ENCODE measurements around the gene IGSF10. TPM values are rescaled to one million over a fixed set of nuclear protein-coding genes. Genes with fewer than 3 reads are reported as not detected.

Gene IGSF10, protein sequence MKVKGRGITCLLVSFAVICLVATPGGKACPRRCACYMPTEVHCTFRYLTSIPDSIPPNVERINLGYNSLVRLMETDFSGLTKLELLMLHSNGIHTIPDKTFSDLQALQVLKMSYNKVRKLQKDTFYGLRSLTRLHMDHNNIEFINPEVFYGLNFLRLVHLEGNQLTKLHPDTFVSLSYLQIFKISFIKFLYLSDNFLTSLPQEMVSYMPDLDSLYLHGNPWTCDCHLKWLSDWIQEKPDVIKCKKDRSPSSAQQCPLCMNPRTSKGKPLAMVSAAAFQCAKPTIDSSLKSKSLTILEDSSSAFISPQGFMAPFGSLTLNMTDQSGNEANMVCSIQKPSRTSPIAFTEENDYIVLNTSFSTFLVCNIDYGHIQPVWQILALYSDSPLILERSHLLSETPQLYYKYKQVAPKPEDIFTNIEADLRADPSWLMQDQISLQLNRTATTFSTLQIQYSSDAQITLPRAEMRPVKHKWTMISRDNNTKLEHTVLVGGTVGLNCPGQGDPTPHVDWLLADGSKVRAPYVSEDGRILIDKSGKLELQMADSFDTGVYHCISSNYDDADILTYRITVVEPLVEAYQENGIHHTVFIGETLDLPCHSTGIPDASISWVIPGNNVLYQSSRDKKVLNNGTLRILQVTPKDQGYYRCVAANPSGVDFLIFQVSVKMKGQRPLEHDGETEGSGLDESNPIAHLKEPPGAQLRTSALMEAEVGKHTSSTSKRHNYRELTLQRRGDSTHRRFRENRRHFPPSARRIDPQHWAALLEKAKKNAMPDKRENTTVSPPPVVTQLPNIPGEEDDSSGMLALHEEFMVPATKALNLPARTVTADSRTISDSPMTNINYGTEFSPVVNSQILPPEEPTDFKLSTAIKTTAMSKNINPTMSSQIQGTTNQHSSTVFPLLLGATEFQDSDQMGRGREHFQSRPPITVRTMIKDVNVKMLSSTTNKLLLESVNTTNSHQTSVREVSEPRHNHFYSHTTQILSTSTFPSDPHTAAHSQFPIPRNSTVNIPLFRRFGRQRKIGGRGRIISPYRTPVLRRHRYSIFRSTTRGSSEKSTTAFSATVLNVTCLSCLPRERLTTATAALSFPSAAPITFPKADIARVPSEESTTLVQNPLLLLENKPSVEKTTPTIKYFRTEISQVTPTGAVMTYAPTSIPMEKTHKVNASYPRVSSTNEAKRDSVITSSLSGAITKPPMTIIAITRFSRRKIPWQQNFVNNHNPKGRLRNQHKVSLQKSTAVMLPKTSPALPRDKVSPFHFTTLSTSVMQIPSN (N-terminal part only)
- 0.14 and 3.1 TPM in 2 replicates for total RNA-seq

DNA sequence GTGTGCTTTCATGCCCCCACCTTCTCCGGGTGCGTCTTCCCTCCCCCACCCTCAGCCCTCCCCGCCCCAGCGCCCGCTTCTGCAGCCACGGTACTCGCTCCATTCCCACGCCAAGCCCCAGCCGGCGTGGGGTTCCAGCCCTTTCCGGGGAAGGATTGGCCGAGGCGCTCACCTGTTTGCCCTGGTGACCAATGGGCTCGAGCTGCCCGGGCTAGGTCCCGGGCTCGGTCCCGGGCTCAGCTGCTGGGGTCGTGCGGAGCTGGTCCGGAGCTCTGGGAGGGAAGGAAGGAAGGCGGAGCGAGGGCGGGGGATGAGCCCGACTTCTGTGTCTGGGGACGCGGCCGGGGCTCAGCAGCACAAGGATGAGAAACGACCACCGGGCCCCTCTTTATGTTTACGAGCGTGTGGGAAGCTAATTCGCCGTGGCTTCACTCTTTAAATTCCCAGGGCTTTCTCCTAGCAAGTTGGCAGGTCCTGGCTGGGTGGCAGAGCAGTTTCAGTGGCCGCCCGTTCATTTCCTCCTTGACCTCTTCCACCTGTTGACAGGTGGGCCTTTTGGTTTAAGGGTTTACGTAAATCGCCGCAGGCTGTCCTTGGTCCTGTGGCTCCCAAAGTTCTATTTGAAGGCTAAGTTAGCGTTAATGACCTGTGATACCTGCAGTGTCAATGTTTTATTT, at the start of gene IGSF10:
TSS of gene IGSF10 (minus strand) at position 288 of the 677 bp plus-strand sequence. CDS start 2,352 bp downstream, outside the sequence.

Small RNAs within 50 kb of the gene (small RNA-seq; reads per million reads assigned to genes)
- not detected for gene AC117454.1 (ENCODE audit: low replicate concordance)

Other genes starting within 250 kb of the IGSF10 start
- gene P2RY14, start 182.5 kb downstream of the IGSF10 start, total RNA-seq: 0.14 TPM in 1 of 2 replicates, not detected in the other
- 0.14 TPM in 1 of 2 replicates, not detected in the other for gene GPR87, start 144.2 kb downstream of the IGSF10 start, total RNA-seq
- not detected in 2 replicates for gene P2RY13, start 131.5 kb downstream of the IGSF10 start, total RNA-seq
- not detected in 2 replicates for gene P2RY12, start 76.3 kb downstream of the IGSF10 start, total RNA-seq